GM12878 (cell line): ENCODE data around the gene VSX2.

Experiments used
- CTCF ChIP-seq, 3 experiments: IDR thresholded peaks in 2 of 3; conservative IDR thresholded peaks in 1 of 3; 2 replicates each; pipeline ENCODE4 v1.5.1; 2011; ENCODE audit warnings: low read depth in 3 of 3, low read length in 3 of 3, mild to moderate bottlenecking in 3 of 3, control low read depth in 2 of 3, moderate library complexity in 2 of 3, inconsistent platforms in 1 of 3, mixed read lengths in 1 of 3; ENCODE audit not compliant: control insufficient read depth in 2 of 3, insufficient read depth in 1 of 3; ENCODE audit errors: extremely low read depth in 1 of 3
- EP300 ChIP-seq, 2 experiments: fragments of 150-350 bp in 1 of 2; IDR thresholded peaks; 2 replicates each; pipeline ENCODE4 v1.6.1; 2011 to 2012; ENCODE audit warnings: low read depth in 2 of 2, low read length in 2 of 2, borderline replicate concordance in 1 of 2, improper control_type of control experiment in 1 of 2, inconsistent platforms in 1 of 2; ENCODE audit not compliant: control insufficient read depth in 1 of 2
- EZH2 ChIP-seq: IDR thresholded peaks from 2 replicates; pipeline ENCODE4 v1.6.1; 2012; ENCODE audit warnings: low read depth, mild to moderate bottlenecking, control low read depth, inconsistent platforms, low read length, borderline replicate concordance; ENCODE audit not compliant: control insufficient read depth
- FOS ChIP-seq: IDR thresholded peaks from 3 replicates; pipeline ENCODE4 v1.6.1; 2011; ENCODE audit warnings: borderline replicate concordance; ENCODE audit not compliant: insufficient read length; ENCODE audit errors: extremely low read depth
- HDGF ChIP-seq: fragments of 450-650 bp; IDR thresholded peaks from 2 replicates; pipeline ENCODE4 v1.6.1; 2016; ENCODE audit warnings: antibody characterized with exemption
- LARP7 ChIP-seq: fragments of 450-650 bp; IDR thresholded peaks from 2 replicates; pipeline ENCODE4 v1.6.1; 2017; ENCODE audit warnings: mild to moderate bottlenecking
- MAX ChIP-seq: IDR thresholded peaks from 2 replicates; pipeline ENCODE4 v1.6.1; 2012; ENCODE audit warnings: low read depth, low read length, improper control_type of control experiment
- NR2F1 ChIP-seq: fragments of 450-650 bp; conservative IDR thresholded peaks from 2 replicates; pipeline ENCODE4 v1.6.1; 2017; ENCODE audit warnings: mild to moderate bottlenecking
- POLR2A ChIP-seq: IDR thresholded peaks from 2 replicates; pipeline ENCODE4 v1.6.1; 2011; ENCODE audit warnings: low read depth, mild to moderate bottlenecking, low read length
- POLR2AphosphoS5 ChIP-seq: IDR thresholded peaks from 2 replicates; pipeline ENCODE4 v1.6.1; 2011; ENCODE audit warnings: mild to moderate bottlenecking, low read length, inconsistent platforms
- PRDM15 ChIP-seq: fragments of 450-650 bp; formaldehyde crosslinking; IDR thresholded peaks from 2 replicates; pipeline ENCODE4 v1.4.0; 2020; ENCODE audit warnings: mild to moderate bottlenecking, moderate library complexity
- REST ChIP-seq: IDR thresholded peaks from 2 replicates; pipeline ENCODE4 v1.6.1; 2012; ENCODE audit warnings: mild to moderate bottlenecking, low read depth, low read length
- STAT3 ChIP-seq: IDR thresholded peaks from 2 replicates; pipeline ENCODE4 v1.6.1; 2011; ENCODE audit warnings: low read depth, low read length, improper control_type of control experiment
- TCF12 ChIP-seq: IDR thresholded peaks from 2 replicates; pipeline ENCODE4 v1.6.1; 2011; ENCODE audit warnings: low read depth, mild to moderate bottlenecking, low read length

GRCh38 chr14:74237441-74237840 lies 1.8 kb upstream of the VSX2 start:
- TF ChIP-seq CTCF (IDR thresholded peaks at IDR 0.05 in 2 of 3, conservative IDR thresholded peaks at IDR 0.05 in 1 of 3; ENCODE audit: control insufficient read depth in 2 of 3, extremely low read depth in 1 of 3, insufficient read depth in 1 of 3, low read depth in 3 of 3, low read length in 3 of 3) (no peak), POLR2A (no peak), EP300 (IDR thresholded peaks at IDR 0.05; ENCODE audit: borderline replicate concordance in 1 of 2, control insufficient read depth in 1 of 2, low read depth in 2 of 2, low read length in 2 of 2) (no peak), STAT3 (no peak), LARP7 (no peak), REST (no peak), MAX (no peak), EZH2 (no peak), FOS (no peak), NR2F1 (no peak), PRDM15 (CRISPR knock-in tag) (no peak), TCF12 (no peak), HDGF (no peak), POLR2AphosphoS5 (no peak)
